ENCODE data around the gene MACROD2. TPM values are rescaled to one million over a fixed set of nuclear protein-coding genes. Genes with fewer than 3 reads are reported as not detected.

Gene MACROD2
- total RNA-seq, 1 experiment from 2014 or later: 1.6 TPM

DNA sequence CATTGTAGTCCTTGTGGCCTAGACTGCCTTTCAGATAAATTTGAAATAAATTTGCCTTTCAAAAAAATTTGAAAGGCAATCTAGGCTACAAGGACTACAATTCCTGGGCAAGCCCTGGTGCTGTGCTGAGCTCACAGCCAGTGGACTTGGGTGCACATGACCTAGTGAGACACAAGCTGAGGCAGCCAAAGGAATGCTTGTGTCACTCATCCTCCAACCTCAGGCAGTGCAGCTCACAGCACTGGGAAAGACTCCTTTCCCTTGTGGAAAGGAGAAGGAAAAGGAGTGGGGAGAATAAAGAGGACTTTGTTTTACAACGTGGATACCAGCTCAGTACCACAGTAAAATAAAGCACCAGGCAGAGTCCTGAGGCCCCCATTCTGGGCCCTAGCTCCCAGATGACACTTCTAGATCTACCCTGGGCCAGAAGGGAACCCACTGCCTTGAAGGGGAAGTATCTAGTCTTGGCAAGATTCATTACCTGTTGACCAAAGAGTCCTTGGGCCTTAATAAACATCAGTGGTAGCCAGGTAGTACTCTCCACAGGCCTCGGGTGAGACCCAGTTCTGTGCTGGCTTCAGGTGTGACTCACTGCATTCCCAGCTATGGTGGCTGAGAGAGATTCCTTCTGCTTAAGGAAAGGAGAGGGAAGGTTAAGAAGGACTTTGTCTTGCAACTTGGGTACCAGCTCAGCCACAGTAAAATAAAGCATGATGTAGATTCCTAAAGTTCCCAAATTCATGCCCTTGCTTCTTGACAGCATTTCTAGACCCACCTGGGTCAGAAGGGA, 1001.8 kb downstream of the MACROD2 start:
- Histone ChIP-seq H3K27me3 (ENCODE audit: insufficient read depth, low read length) (no peaks in the 10 kb centered on the region), H3K79me1 (ENCODE audit: insufficient read depth, low read depth, low read length, poor library complexity, severe bottlenecking) (no peaks in the 10 kb centered on the region), H2AK5ac (ENCODE audit: insufficient read length, low read length) (no peak overlapping the region), H3K9ac (ENCODE audit: extremely low read depth, insufficient read length, low read length) (no peak overlapping the region), H4K5ac (ENCODE audit: insufficient read length, low read depth, low read length) (no peak overlapping the region), H3K23me2 (ENCODE audit: insufficient read length, low read depth, low read length, poor library complexity, severe bottlenecking) (no peaks in the 10 kb centered on the region), H3K27ac (ENCODE audit: insufficient read length, low read depth, low read length) (no peak overlapping the region), H3K79me2 (ENCODE audit: insufficient read depth, low read length) (no peaks in the 10 kb centered on the region), H2BK15ac (ENCODE audit: low read depth, low read length) (no peak overlapping the region), H3K56ac (ENCODE audit: insufficient read length, low read depth, low read length) (no peak overlapping the region), H4K8ac (replicated peaks; ENCODE audit: insufficient read length, low read depth, low read length) (no peak overlapping the region), H3T11ph (ENCODE audit: low read length) (no peak overlapping the region), H3K4me2 (ENCODE audit: insufficient read depth, insufficient read length, low read length) (no peak overlapping the region), H2BK12ac (ENCODE audit: insufficient read length, low read depth, low read length) (no peak overlapping the region), H3K4me1 (ENCODE audit: insufficient read depth, low read length) (no peaks in the 10 kb centered on the region), H2AFZ (ENCODE audit: low read length) (no peak overlapping the region), H3K14ac (ENCODE audit: insufficient read depth, low read length) (no peak overlapping the region), H2BK5ac (ENCODE audit: insufficient read length, low read length) (no peak overlapping the region), H2BK120ac (ENCODE audit: low read depth, low read length, poor library complexity, severe bottlenecking) (no peak overlapping the region), H3K23ac (ENCODE audit: insufficient read length, low read depth, low read length) (no peak overlapping the region), H4K91ac (ENCODE audit: insufficient read length, low read depth, low read length) (no peak overlapping the region), H3K9me3 (ENCODE audit: control insufficient read depth, low read depth, low read length) (no peaks in the 10 kb centered on the region), H4K20me1 (ENCODE audit: control insufficient read depth, insufficient read depth, insufficient read length) (no peaks in the 10 kb centered on the region), H3K4ac (ENCODE audit: low read depth, low read length) (no peak overlapping the region), H3K18ac (ENCODE audit: insufficient read length, low read depth, low read length) (no peak overlapping the region), H2BK20ac (ENCODE audit: low read depth, low read length, poor library complexity, severe bottlenecking) (no peak overlapping the region)
- peaks cover 13 to 17% of the 10 kb centered on the region in 2 experiments; a peak in 4 of 5 replicates for H3K9me3 Mint-ChIP-seq
- no peak overlapping the region for H3K27ac Mint-ChIP-seq
- H3K4me1 Mint-ChIP-seq: no peaks in the 10 kb centered on the region
- no CpG with 5 or more reads among the region's 2 CpGs for WGBS (ENCODE audit: extremely low coverage, insufficient read length, low lambda C conversion rate)
- TF ChIP-seq, protein P1, sequence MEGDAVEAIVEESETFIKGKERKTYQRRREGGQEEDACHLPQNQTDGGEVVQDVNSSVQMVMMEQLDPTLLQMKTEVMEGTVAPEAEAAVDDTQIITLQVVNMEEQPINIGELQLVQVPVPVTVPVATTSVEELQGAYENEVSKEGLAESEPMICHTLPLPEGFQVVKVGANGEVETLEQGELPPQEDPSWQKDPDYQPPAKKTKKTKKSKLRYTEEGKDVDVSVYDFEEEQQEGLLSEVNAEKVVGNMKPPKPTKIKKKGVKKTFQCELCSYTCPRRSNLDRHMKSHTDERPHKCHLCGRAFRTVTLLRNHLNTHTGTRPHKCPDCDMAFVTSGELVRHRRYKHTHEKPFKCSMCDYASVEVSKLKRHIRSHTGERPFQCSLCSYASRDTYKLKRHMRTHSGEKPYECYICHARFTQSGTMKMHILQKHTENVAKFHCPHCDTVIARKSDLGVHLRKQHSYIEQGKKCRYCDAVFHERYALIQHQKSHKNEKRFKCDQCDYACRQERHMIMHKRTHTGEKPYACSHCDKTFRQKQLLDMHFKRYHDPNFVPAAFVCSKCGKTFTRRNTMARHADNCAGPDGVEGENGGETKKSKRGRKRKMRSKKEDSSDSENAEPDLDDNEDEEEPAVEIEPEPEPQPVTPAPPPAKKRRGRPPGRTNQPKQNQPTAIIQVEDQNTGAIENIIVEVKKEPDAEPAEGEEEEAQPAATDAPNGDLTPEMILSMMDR (conservative IDR thresholded peaks at IDR 0.05): no peak
- H3K36me3 Mint-ChIP-seq (ENCODE audit: insufficient read depth in 1 of 3, low read depth in 3 of 3): peaks cover 1 to 19% (median 13%) of the 10 kb centered on the region in 3 experiments; a peak in 6 of 7 replicates
- no peak for DNase-seq
- no peak overlapping the region for H3K4me3 Mint-ChIP-seq
- H3K27me3 Mint-ChIP-seq (ENCODE audit: low read depth): no peaks in the 10 kb centered on the region; the same call in 1 of the 2 replicates

Data from H9 (cell line).